ENCODE measurements around the gene EDRF1. TPM values are rescaled to one million over a fixed set of nuclear protein-coding genes. Genes with fewer than 3 reads are reported as not detected.
"Not testable (repeated sequence)": the region's sequence is repeated elsewhere in the genome, so short reads cannot be mapped to it uniquely, and the experiment has no call there.

Gene EDRF1
- total RNA-seq, 1 donor = 44.6 TPM

GRCh38 chr10:125698481-125698998, 21.0 kb upstream of the EDRF1 start:
- no peaks in the 10 kb centered on the region for H3K27me3 ChIP-seq (ENCODE audit: insufficient read depth, low read length)
- no peak overlapping the region for H3K4me3 ChIP-seq (ENCODE audit: low read length)
- H3K4me1 ChIP-seq (ENCODE audit: insufficient read depth, low read length) = no peaks in the 10 kb centered on the region
- H3K9me3 ChIP-seq (ENCODE audit: low read depth, low read length) = no peaks in the 10 kb centered on the region

- H3K4me1 ChIP-seq (ENCODE audit: insufficient read depth, low read length) = no peaks in the 10 kb centered on the region
- H3K4me3 ChIP-seq (ENCODE audit: low read length) = no peak overlapping the region
- no peaks in the 10 kb centered on the region for H3K9me3 ChIP-seq (ENCODE audit: low read depth, low read length)
- H3K27me3 ChIP-seq (ENCODE audit: insufficient read depth, low read length) = no peaks in the 10 kb centered on the region
These were observed 19.9 kb upstream of the EDRF1 start for GRCh38 chr10:125699562-125700143.

GRCh38 chr10:125700355-125700911, 19.1 kb upstream of the EDRF1 start:
- no peak overlapping the region for H3K4me3 ChIP-seq (ENCODE audit: low read length)
- no peaks in the 10 kb centered on the region for H3K9me3 ChIP-seq (ENCODE audit: low read depth, low read length)
- no peaks in the 10 kb centered on the region for H3K4me1 ChIP-seq (ENCODE audit: insufficient read depth, low read length)
- no peaks in the 10 kb centered on the region for H3K27me3 ChIP-seq (ENCODE audit: insufficient read depth, low read length)

DNA sequence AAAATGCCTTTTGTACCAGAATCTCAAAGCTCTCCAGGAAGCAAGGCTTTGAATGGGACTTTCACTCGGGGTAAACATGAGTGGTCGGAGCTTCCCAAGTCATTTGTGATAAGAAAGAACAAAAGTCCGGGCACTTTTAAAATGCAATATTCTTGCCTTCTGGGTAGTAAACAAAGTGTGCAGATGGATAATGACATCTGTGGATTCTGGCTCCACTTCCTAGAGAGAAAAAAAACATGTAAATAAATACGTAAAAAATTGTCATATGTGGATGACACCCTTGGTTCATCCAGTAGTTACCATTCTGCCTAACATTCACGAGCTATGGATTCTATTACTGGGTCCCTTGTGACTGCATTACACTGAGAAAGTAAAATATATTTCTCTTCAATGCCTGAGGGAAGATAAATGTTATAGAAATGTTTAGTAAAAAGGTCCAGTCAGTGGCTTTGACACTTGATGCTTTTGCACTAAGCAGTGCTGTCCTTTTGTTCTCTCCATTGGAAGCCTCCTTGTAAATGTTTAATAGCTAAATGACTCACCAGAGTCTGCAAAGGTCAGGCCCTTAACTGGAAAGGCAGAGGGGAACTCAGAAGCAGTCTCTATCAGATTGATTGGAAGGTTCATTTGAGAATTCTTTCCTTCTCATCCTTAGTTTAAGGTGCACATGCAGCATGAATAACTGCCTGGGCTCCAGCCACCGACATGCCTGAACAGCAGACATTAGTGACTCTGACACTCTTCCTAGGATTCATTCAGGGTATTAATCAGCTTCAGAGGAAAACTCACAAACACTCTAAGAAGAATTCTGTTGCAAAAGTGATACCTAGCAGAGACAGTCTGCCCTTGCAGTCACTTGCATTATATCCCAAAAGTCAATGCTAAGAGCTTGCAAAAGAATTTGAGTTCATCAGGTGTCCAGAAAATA, 11.7 kb upstream of the EDRF1 start:
- Histone ChIP-seq H3K4me3 (ENCODE audit: low read length) (no peak overlapping the region), H3K4me1 (ENCODE audit: insufficient read depth, low read length) (no peaks in the 10 kb centered on the region), H3K9me3 (ENCODE audit: low read depth, low read length) (peaks cover 14% of the 10 kb centered on the region), H3K27me3 (ENCODE audit: insufficient read depth, low read length) (peaks cover 4% of the 10 kb centered on the region)

GRCh38 chr10:125708971-125709503, 10.5 kb upstream of the EDRF1 start:
- Histone ChIP-seq H3K4me3 (ENCODE audit: low read length) (no peak overlapping the region), H3K9me3 (ENCODE audit: low read depth, low read length) (peaks cover 18% of the 10 kb centered on the region), H3K4me1 (ENCODE audit: insufficient read depth, low read length) (no peaks in the 10 kb centered on the region), H3K27me3 (ENCODE audit: insufficient read depth, low read length) (peaks cover 4% of the 10 kb centered on the region)

DNA sequence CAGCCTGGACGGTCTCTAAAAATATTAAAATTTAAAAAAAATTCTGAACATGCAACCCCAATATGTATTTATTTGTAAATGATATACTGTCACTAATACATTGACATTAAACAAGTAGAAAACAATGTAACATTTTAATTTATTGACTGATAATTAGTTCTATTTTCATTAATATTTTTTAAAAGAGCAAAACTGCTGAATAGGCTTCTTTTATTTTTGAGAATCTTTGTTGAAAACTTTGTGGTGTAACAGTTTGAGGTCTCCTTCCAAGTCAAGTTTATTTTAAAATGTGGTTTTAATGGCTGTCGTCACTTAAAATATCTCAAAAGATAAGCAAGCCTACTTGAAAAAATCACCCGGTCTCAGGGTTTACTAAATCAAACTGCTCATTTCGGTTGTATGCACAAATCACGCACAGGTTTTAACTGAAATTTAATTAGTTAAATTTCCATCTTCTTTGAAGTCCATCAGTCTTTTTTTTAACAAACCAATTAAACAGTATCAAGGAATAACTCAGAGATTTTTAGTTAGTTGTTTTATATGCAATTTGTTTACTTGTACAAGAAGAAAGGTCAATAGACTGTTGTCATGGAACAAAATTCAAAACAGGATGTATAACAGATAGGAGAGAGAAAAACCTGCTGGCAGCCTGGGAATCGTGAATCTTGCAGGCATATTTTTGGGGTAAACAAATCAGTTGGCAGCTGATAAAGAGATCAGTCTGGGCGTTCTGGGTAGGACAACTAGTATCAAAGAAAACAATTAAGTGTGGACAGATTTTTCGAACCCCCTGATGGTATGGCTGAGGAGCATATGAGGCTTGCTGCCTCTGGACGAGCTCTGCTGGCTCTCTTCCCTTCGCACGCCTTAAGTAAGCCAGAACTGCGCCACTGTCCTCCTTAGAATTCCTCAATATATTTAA, 9.7 kb upstream of the EDRF1 start:
- Histone ChIP-seq H3K4me3 (ENCODE audit: low read length) (no peak overlapping the region), H3K27me3 (ENCODE audit: insufficient read depth, low read length) (peaks cover 4% of the 10 kb centered on the region), H3K9me3 (ENCODE audit: low read depth, low read length) (peaks cover 18% of the 10 kb centered on the region), H3K4me1 (ENCODE audit: insufficient read depth, low read length) (no peaks in the 10 kb centered on the region)

GRCh38 chr10:125711110-125711750, 8.3 kb upstream of the EDRF1 start:
- Histone ChIP-seq H3K4me3 (ENCODE audit: low read length) (no peak overlapping the region), H3K27me3 (ENCODE audit: insufficient read depth, low read length) (peaks cover 4% of the 10 kb centered on the region)

DNA sequence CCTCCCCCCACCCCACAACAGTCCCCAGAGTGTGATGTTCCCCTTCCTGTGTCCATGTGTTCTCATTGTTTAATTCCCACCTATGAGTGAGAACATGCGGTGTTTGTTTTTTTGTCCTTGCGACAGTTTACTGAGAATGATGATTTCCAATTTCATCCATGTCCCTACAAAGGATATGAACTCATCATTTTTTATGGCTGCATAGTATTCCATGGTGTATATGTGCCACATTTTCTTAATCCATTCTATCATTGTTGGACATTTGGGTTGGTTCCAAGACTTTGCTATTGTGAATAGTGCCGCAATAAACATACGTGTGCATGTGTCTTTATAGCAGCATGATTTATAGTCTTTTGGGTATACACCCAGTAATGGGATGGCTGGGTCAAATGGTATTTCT, 4.8 kb upstream of the EDRF1 start:
- not testable (repeated sequence) for H3K27me3 ChIP-seq (ENCODE audit: insufficient read depth, low read length); H3K4me3 ChIP-seq (ENCODE audit: low read length)
- Histone ChIP-seq H3K9me3 (ENCODE audit: low read depth, low read length) (peaks cover 18% of the 10 kb centered on the region), H3K4me1 (ENCODE audit: insufficient read depth, low read length) (peaks cover 10% of the 10 kb centered on the region)

More at GRCh38 chr10:125711110-125711750, 8.3 kb upstream of the EDRF1 start:
- no peaks in the 10 kb centered on the region for H3K4me1 ChIP-seq (ENCODE audit: insufficient read depth, low read length)
- peaks cover 18% of the 10 kb centered on the region for H3K9me3 ChIP-seq (ENCODE audit: low read depth, low read length)

DNA sequence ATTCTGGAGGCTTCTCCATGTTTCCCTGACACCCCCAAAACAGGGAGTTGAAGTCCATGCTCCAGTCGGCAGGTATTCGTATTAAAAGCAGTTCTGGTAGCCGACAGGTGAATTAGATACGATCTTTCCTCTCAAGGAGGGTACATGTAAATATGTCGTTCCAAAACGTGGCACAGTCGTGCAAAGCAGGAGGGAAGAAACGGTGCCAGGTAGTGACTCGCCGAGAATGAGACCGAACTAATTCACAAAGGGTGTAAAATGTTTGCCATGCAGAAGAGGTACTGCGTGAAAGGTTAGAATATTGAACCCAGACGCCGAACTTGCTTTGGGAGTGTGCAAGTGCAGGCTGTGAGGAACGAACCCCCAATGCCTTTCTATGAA, 483 bp downstream of the EDRF1 start:
- Histone ChIP-seq H3K4me1 (ENCODE audit: insufficient read depth, low read length) (peaks cover 18% of the 10 kb centered on the region), H3K27me3 (ENCODE audit: insufficient read depth, low read length) (no peaks in the 10 kb centered on the region), H3K9me3 (ENCODE audit: low read depth, low read length) (no peaks in the 10 kb centered on the region), H3K4me3 (ENCODE audit: low read length) (peak overlapping the region; percentile 76)

DNA sequence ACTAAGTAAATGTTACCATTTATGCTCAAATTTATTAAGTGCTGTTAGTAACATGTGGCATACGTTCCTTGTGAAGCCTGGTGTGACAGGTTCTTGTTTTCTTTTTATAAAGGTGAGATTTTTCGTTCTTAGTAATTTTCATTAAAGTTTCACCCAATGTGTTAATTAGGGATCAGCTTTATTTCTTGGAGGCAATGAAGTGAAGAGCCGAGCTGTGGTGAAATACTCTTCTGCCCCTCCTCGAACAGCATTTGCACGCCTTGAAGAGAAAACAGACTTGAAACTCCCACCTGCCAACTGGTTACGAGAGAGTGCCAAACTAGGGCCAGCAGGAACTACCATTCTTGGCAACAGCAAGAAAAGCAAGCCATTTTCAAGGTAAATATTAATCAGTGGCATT, 1.5 kb downstream of the EDRF1 start:
- no peaks in the 10 kb centered on the region for H3K9me3 ChIP-seq (ENCODE audit: low read depth, low read length)
- H3K4me1 ChIP-seq (ENCODE audit: insufficient read depth, low read length) = peaks cover 18% of the 10 kb centered on the region
- no peak overlapping the region for H3K4me3 ChIP-seq (ENCODE audit: low read length)
- no peaks in the 10 kb centered on the region for H3K27me3 ChIP-seq (ENCODE audit: insufficient read depth, low read length)

GRCh38 chr10:125722811-125723210, 3.3 kb downstream of the EDRF1 start:
- Histone ChIP-seq H3K4me3 (ENCODE audit: low read length) (no peak overlapping the region), H3K4me1 (ENCODE audit: insufficient read depth, low read length) (peaks cover 18% of the 10 kb centered on the region), H3K9me3 (ENCODE audit: low read depth, low read length) (no peaks in the 10 kb centered on the region), H3K27me3 (ENCODE audit: insufficient read depth, low read length) (no peaks in the 10 kb centered on the region)

- no peaks in the 10 kb centered on the region for H3K9me3 ChIP-seq (ENCODE audit: low read depth, low read length)
- no peaks in the 10 kb centered on the region for H3K4me1 ChIP-seq (ENCODE audit: insufficient read depth, low read length)
- H3K4me3 ChIP-seq (ENCODE audit: low read length) = no peak overlapping the region
- H3K27me3 ChIP-seq (ENCODE audit: insufficient read depth, low read length) = no peaks in the 10 kb centered on the region
These were observed 7.4 kb downstream of the EDRF1 start for GRCh38 chr10:125726914-125727313.

GRCh38 chr10:125727436-125727835, 7.9 kb downstream of the EDRF1 start:
- Histone ChIP-seq H3K4me3 (ENCODE audit: low read length) (no peak overlapping the region), H3K9me3 (ENCODE audit: low read depth, low read length) (no peaks in the 10 kb centered on the region), H3K4me1 (ENCODE audit: insufficient read depth, low read length) (no peaks in the 10 kb centered on the region), H3K27me3 (ENCODE audit: insufficient read depth, low read length) (no peaks in the 10 kb centered on the region)

- Histone ChIP-seq H3K4me3 (ENCODE audit: low read length) (no peak overlapping the region), H3K4me1 (ENCODE audit: insufficient read depth, low read length) (no peaks in the 10 kb centered on the region), H3K9me3 (ENCODE audit: low read depth, low read length) (no peaks in the 10 kb centered on the region), H3K27me3 (ENCODE audit: insufficient read depth, low read length) (no peaks in the 10 kb centered on the region)
These were observed 14.6 kb downstream of the EDRF1 start for GRCh38 chr10:125734148-125734547.

Data from mononuclear cell (primary cell).